ENCODE measurements around the gene BTBD9. TPM values are rescaled to one million over a fixed set of nuclear protein-coding genes. Genes with fewer than 3 reads are reported as not detected.

The BTBD9 gene
- total RNA-seq, 1 experiment from 2014 or later: 8.9 TPM

GRCh38 chr6:38631186-38631783 lies 8.4 kb downstream of the BTBD9 start:
- Mint-ChIP-seq H3K27ac (no peak overlapping the region), H3K36me3 (ENCODE audit: insufficient read depth in 1 of 3, low read depth in 3 of 3) (no peaks in the 10 kb centered on the region), H3K4me3 (no peak overlapping the region), H3K27me3 (ENCODE audit: low read depth) (no peaks in the 10 kb centered on the region), H3K4me1 (no peaks in the 10 kb centered on the region), H3K9me3 (no peaks in the 10 kb centered on the region)
- H4K20me1 ChIP-seq (ENCODE audit: control insufficient read depth, insufficient read depth, insufficient read length): no peaks in the 10 kb centered on the region
- H3K18ac ChIP-seq (ENCODE audit: insufficient read length, low read depth, low read length): no peak overlapping the region
- H3K9ac ChIP-seq (ENCODE audit: extremely low read depth, insufficient read length, low read length): no peak overlapping the region
- TF ChIP-seq, protein P1, sequence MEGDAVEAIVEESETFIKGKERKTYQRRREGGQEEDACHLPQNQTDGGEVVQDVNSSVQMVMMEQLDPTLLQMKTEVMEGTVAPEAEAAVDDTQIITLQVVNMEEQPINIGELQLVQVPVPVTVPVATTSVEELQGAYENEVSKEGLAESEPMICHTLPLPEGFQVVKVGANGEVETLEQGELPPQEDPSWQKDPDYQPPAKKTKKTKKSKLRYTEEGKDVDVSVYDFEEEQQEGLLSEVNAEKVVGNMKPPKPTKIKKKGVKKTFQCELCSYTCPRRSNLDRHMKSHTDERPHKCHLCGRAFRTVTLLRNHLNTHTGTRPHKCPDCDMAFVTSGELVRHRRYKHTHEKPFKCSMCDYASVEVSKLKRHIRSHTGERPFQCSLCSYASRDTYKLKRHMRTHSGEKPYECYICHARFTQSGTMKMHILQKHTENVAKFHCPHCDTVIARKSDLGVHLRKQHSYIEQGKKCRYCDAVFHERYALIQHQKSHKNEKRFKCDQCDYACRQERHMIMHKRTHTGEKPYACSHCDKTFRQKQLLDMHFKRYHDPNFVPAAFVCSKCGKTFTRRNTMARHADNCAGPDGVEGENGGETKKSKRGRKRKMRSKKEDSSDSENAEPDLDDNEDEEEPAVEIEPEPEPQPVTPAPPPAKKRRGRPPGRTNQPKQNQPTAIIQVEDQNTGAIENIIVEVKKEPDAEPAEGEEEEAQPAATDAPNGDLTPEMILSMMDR (conservative IDR thresholded peaks at IDR 0.05): no peak
- H3K27me3 ChIP-seq (ENCODE audit: insufficient read depth, low read length): no peaks in the 10 kb centered on the region
- peaks cover 2% of the 10 kb centered on the region for H3K79me1 ChIP-seq (ENCODE audit: insufficient read depth, low read depth, low read length, poor library complexity, severe bottlenecking)
- no peak overlapping the region for H3K4me2 ChIP-seq (ENCODE audit: insufficient read depth, insufficient read length, low read length)
- no peak overlapping the region for H2BK120ac ChIP-seq (ENCODE audit: low read depth, low read length, poor library complexity, severe bottlenecking)
- no CpG with 5 or more reads among the region's 3 CpGs for WGBS (ENCODE audit: extremely low coverage, insufficient read length, low lambda C conversion rate)
- H3K23me2 ChIP-seq (ENCODE audit: insufficient read length, low read depth, low read length, poor library complexity, severe bottlenecking): no peaks in the 10 kb centered on the region
- no peak overlapping the region for H3K56ac ChIP-seq (ENCODE audit: insufficient read length, low read depth, low read length)
- H3K4ac ChIP-seq (ENCODE audit: low read depth, low read length): no peak overlapping the region
- H3T11ph ChIP-seq (ENCODE audit: low read length): no peak overlapping the region
- no peak overlapping the region for H2BK5ac ChIP-seq (ENCODE audit: insufficient read length, low read length)
- H4K91ac ChIP-seq (ENCODE audit: insufficient read length, low read depth, low read length): no peak overlapping the region
- H2BK20ac ChIP-seq (ENCODE audit: low read depth, low read length, poor library complexity, severe bottlenecking): no peak overlapping the region
- no peak overlapping the region for H4K5ac ChIP-seq (ENCODE audit: insufficient read length, low read depth, low read length)
- DNase-seq: no peak
- no peak overlapping the region for H2BK12ac ChIP-seq (ENCODE audit: insufficient read length, low read depth, low read length)
- no peak overlapping the region for H3K27ac ChIP-seq (ENCODE audit: insufficient read length, low read depth, low read length)
- no peak overlapping the region for H3K23ac ChIP-seq (ENCODE audit: insufficient read length, low read depth, low read length)
- H3K14ac ChIP-seq (ENCODE audit: insufficient read depth, low read length): no peak overlapping the region
- H2AK5ac ChIP-seq (ENCODE audit: insufficient read length, low read length): no peak overlapping the region
- no peak overlapping the region for H2AFZ ChIP-seq (ENCODE audit: low read length)
- H4K8ac ChIP-seq (replicated peaks; ENCODE audit: insufficient read length, low read depth, low read length): no peak overlapping the region
- no peak overlapping the region for H2BK15ac ChIP-seq (ENCODE audit: low read depth, low read length)
- H3K79me2 ChIP-seq (ENCODE audit: insufficient read depth, low read length): no peaks in the 10 kb centered on the region
- H3K9me3 ChIP-seq (ENCODE audit: control insufficient read depth, low read depth, low read length): no peaks in the 10 kb centered on the region
- no peaks in the 10 kb centered on the region for H3K4me1 ChIP-seq (ENCODE audit: insufficient read depth, low read length)

All from H9 (cell line).